ENCODE results near the gene OSTN. TPM values are rescaled to one million over a fixed set of nuclear protein-coding genes. Genes with fewer than 3 reads are reported as not detected.

Gene OSTN
- total RNA-seq, 2 donors from 2014 or later: 0.09 TPM; not detected in 1

DNA sequence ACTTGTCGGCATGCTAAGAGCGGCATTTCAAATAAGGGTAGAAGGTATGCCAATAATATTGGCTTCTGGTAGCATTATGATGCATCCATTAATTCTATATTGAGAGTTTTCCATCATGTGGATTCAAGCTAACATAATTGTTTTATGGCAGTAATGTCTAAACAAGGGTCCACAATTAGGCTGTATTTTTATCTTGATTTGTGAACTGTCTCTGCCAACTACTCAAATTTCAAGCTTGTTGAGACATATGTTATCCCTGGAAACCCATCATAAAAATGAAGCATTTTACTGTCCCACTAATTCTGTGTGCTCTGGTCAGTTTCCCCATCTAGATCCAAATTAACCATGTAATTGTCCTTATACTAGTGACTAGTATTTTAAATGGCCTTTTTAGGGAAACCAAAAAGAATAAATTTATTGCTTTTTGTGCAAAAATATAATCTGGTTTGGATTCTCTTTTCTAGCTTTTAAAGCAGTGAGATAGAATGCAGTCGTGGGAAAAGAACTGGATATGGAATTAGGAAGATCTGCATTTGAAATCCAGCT is 1.2 kb upstream of the OSTN start:
- no peaks in the 10 kb centered on the region for H3K4me1 ChIP-seq (replicated peaks)
- DNase-seq (ENCODE audit: low spot score): no peak
- intact Hi-C loops (cut with DNase I): no loop called here
- H3K27ac ChIP-seq: no peak overlapping the region
- H3K4me3 ChIP-seq: no peak overlapping the region
- no peaks in the 10 kb centered on the region for H3K36me3 ChIP-seq
- no peaks in the 10 kb centered on the region for H3K27me3 ChIP-seq (replicated peaks; ENCODE audit: insufficient read depth)
- no peaks in the 10 kb centered on the region for H3K9me3 ChIP-seq
- WGBS: 50% methylated on average over 3 of the region's 3 CpGs
- TF ChIP-seq, protein P1, sequence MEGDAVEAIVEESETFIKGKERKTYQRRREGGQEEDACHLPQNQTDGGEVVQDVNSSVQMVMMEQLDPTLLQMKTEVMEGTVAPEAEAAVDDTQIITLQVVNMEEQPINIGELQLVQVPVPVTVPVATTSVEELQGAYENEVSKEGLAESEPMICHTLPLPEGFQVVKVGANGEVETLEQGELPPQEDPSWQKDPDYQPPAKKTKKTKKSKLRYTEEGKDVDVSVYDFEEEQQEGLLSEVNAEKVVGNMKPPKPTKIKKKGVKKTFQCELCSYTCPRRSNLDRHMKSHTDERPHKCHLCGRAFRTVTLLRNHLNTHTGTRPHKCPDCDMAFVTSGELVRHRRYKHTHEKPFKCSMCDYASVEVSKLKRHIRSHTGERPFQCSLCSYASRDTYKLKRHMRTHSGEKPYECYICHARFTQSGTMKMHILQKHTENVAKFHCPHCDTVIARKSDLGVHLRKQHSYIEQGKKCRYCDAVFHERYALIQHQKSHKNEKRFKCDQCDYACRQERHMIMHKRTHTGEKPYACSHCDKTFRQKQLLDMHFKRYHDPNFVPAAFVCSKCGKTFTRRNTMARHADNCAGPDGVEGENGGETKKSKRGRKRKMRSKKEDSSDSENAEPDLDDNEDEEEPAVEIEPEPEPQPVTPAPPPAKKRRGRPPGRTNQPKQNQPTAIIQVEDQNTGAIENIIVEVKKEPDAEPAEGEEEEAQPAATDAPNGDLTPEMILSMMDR (IDR thresholded peaks at IDR 0.05): no peak
- TF ChIP-seq POLR2A (IDR thresholded peaks at IDR 0.05) (no peak), POLR2AphosphoS5 (IDR thresholded peaks at IDR 0.05) (no peak)

DNA sequence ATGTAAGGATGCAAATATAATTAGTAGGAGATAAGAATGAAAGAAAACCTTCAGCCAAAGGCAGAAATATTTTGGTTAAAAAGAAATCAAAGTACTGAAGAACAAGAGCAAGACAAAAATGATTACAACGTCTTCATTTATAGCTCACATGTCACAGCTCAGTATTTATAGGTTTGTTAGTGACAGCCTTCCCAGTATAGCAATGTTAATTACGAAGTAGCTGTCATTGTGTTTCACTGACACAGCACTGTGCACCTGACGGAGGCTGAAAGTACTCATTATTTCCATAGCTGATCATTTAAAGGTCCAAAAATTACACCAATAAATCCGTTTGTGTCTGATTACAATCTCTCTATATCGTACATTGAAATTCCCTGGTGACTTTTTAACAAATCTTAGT is 561 bp upstream of the OSTN start:
- no peaks in the 10 kb centered on the region for H3K4me1 ChIP-seq (replicated peaks)
- intact Hi-C loops (cut with DNase I): no loop called here
- no peaks in the 10 kb centered on the region for H3K9me3 ChIP-seq
- H3K4me3 ChIP-seq: no peak overlapping the region
- no peaks in the 10 kb centered on the region for H3K27me3 ChIP-seq (replicated peaks; ENCODE audit: insufficient read depth)
- TF ChIP-seq, protein P1 (IDR thresholded peaks at IDR 0.05): no peak
- TF ChIP-seq POLR2AphosphoS5 (IDR thresholded peaks at IDR 0.05) (no peak), POLR2A (IDR thresholded peaks at IDR 0.05) (no peak)
- no peak overlapping the region for H3K27ac ChIP-seq
- DNase-seq (ENCODE audit: low spot score): no peak
- no peaks in the 10 kb centered on the region for H3K36me3 ChIP-seq
- 26% methylated on average over 5 of the region's 5 CpGs for WGBS

DNA sequence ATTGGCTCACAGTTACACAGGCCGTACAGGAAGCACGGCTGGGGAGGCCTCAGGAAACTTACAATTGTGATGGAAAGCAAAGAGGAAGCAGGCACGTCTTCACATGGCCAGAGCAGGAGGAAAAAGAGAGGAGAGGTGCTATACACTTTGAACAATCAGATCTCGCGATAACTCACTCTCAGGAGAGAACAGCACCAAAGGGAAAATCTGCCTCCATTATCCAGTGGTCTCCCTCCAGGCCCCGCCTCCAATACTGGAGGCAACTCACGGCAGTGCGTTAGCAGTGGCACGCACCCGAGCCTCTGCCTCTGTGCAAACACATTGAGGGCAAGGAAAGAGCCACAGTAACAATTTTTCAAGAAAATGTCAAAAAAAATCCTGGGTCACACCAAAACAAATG is 11.0 kb downstream of the OSTN start:
- DNase-seq (ENCODE audit: low spot score): no peak
- intact Hi-C loops (cut with DNase I): no loop called here
- no peak overlapping the region for H3K27ac ChIP-seq
- 89% methylated on average over 10 of the region's 10 CpGs for WGBS
- H3K27me3 ChIP-seq (replicated peaks; ENCODE audit: insufficient read depth): no peaks in the 10 kb centered on the region
- TF ChIP-seq POLR2AphosphoS5 (IDR thresholded peaks at IDR 0.05) (no peak), POLR2A (IDR thresholded peaks at IDR 0.05) (no peak)
- TF ChIP-seq, protein P1 (IDR thresholded peaks at IDR 0.05): no peak
- H3K4me3 ChIP-seq: no peak overlapping the region
- no peaks in the 10 kb centered on the region for H3K36me3 ChIP-seq
- H3K4me1 ChIP-seq (replicated peaks): no peaks in the 10 kb centered on the region
- no peaks in the 10 kb centered on the region for H3K9me3 ChIP-seq

DNA sequence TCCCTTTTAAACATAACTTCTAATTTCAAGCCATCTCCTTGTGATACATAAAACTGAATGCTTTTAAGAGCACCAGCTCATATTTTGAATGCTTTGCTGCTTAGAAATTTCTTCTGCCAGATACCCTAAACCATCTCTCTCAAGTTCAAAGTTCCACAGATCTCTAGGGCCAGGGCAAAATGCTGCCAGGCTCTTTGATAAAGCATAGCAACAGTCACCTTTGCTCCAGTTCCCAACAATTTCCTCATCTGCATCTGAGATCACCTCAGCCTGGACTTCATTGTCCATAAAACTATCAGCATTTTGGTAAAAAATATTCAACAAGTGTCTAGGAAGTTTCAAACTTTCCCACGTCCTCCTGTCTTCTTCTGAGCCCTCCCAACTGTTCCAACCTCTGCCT is 17.5 kb downstream of the OSTN start:
- Histone ChIP-seq H3K9me3 (no peaks in the 10 kb centered on the region), H3K4me3 (no peak overlapping the region), H3K36me3 (no peaks in the 10 kb centered on the region), H3K27me3 (replicated peaks; ENCODE audit: insufficient read depth) (no peaks in the 10 kb centered on the region), H3K4me1 (replicated peaks) (no peaks in the 10 kb centered on the region), H3K27ac (no peak overlapping the region)
- intact Hi-C loops (cut with DNase I): no loop called here
- TF ChIP-seq POLR2A (IDR thresholded peaks at IDR 0.05): no peak
- TF ChIP-seq POLR2AphosphoS5 (IDR thresholded peaks at IDR 0.05): no peak
- TF ChIP-seq, protein P1 (IDR thresholded peaks at IDR 0.05): no peak
- no peak for DNase-seq (ENCODE audit: low spot score)
- WGBS: 71% methylated on average over 1 of the region's 1 CpG

DNA sequence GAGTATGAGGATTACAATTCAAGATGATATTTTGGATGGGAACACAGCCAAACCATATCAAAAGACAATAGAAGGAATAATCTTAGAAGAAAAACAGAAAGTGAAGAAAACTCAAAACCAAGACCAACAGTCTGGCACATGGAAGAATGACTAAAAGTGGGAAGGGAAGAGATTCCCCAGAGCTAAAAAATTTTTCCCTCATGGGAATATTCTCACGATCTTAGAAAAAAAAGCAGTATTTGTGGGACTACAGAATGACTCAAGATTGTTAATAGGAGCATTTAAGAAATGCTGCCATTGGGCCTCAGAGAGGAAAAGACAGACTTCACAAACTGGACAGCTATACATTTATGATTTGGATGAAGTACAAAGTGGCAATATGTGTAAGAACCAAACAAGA is 18.3 kb downstream of the OSTN start:
- TF ChIP-seq POLR2A (IDR thresholded peaks at IDR 0.05): no peak
- TF ChIP-seq, protein P1 (IDR thresholded peaks at IDR 0.05): no peak
- TF ChIP-seq POLR2AphosphoS5 (IDR thresholded peaks at IDR 0.05): no peak
- H3K4me1 ChIP-seq (replicated peaks): no peaks in the 10 kb centered on the region
- DNase-seq (ENCODE audit: low spot score): no peak
- H3K27me3 ChIP-seq (replicated peaks; ENCODE audit: insufficient read depth): no peaks in the 10 kb centered on the region
- 87% methylated on average over 1 of the region's 1 CpG for WGBS
- intact Hi-C loops (cut with DNase I): no loop called here
- H3K9me3 ChIP-seq: no peaks in the 10 kb centered on the region
- H3K36me3 ChIP-seq: no peaks in the 10 kb centered on the region
- H3K4me3 ChIP-seq: no peak overlapping the region
- H3K27ac ChIP-seq: no peak overlapping the region
